K562 (cell line): ENCODE measurements around the gene CCT4. TPM values are rescaled to one million over a fixed set of nuclear protein-coding genes. Genes with fewer than 3 reads are reported as not detected.

Experiments
- ARID4B ChIP-seq: sonication (generic); formaldehyde crosslinking; IDR thresholded peaks from 2 replicates; pipeline ENCODE4 v1.8.0; 2022; ENCODE audit warnings: mild to moderate bottlenecking, missing genetic modification reagents
- ELF1 ChIP-seq: fragments of 200-800 bp; sonication (Bioruptor generic); IDR thresholded peaks from 2 replicates; pipeline ENCODE4 v1.6.1; 2016; ENCODE audit warnings: missing genetic modification characterization, missing compliant biosample characterization
- ESRRA ChIP-seq: fragments of 450-650 bp; IDR thresholded peaks from 2 replicates; pipeline ENCODE4 v1.6.1; 2014; ENCODE audit warnings: low read depth, mild to moderate bottlenecking, moderate library complexity, borderline replicate concordance
- FOXA3 ChIP-seq, 2 experiments: fragments of 450-650 bp in 1 of 2; sonication (generic) in 1 of 2; formaldehyde crosslinking; IDR thresholded peaks in 1 of 2; conservative IDR thresholded peaks in 1 of 2; 2 replicates each; pipeline versions ENCODE4 v1.4.0 to v1.8.0; 2020 to 2022; ENCODE audit warnings: mild to moderate bottlenecking in 2 of 2, missing genetic modification reagents in 1 of 2
- FOXK1 ChIP-seq: sonication (generic); formaldehyde crosslinking; IDR thresholded peaks from 2 replicates; pipeline ENCODE4 v1.8.0; 2022; ENCODE audit warnings: missing genetic modification reagents, mild to moderate bottlenecking, borderline replicate concordance
- HNRNPLL ChIP-seq: fragments of 200-400 bp; formaldehyde crosslinking; IDR thresholded peaks from 2 replicates; pipeline ENCODE4 v1.6.1; 2017; ENCODE audit warnings: low read length, low read depth, mild to moderate bottlenecking; ENCODE audit not compliant: poor library complexity, severe bottlenecking
- KAT2B ChIP-seq: IDR thresholded peaks from one replicate; pipeline ENCODE4 v1.6.1; 2012; ENCODE audit warnings: low read depth, mild to moderate bottlenecking, control low read depth, inconsistent platforms, low read length, moderate library complexity
- NUFIP1 ChIP-seq: fragments of 450-650 bp; IDR thresholded peaks from 2 replicates; pipeline ENCODE4 v1.6.1; 2018; ENCODE audit not compliant: partially characterized antibody
- PHF21A ChIP-seq: fragments of 450-650 bp; IDR thresholded peaks from 2 replicates; pipeline ENCODE4 v1.6.1; 2017; ENCODE audit warnings: low read depth, borderline replicate concordance
- POLR2H ChIP-seq: IDR thresholded peaks from 2 replicates; pipeline ENCODE4 v1.6.1; 2016; ENCODE audit warnings: missing genetic modification characterization, low read depth, mild to moderate bottlenecking, control low read depth, missing compliant biosample characterization, moderate library complexity
- RB1 ChIP-seq: fragments of 450-650 bp; IDR thresholded peaks from 2 replicates; pipeline ENCODE4 v1.6.1; 2017; ENCODE audit warnings: low read depth, mild to moderate bottlenecking
- SAFB ChIP-seq: fragments of 200-400 bp; formaldehyde crosslinking; IDR thresholded peaks from 2 replicates; pipeline ENCODE4 v1.6.1; 2017; ENCODE audit warnings: low read depth, low read length, borderline replicate concordance
- TBL1XR1 ChIP-seq, 2 experiments: IDR thresholded peaks; 2 replicates each; pipeline ENCODE4 v1.6.1; 2012; ENCODE audit warnings: improper control_type of control experiment in 2 of 2, low read length in 2 of 2, mild to moderate bottlenecking in 1 of 2
- TBP ChIP-seq: optimal IDR thresholded peaks from 2 replicates; pipeline ENCODE3; 2011; ENCODE audit warnings: low read depth, low read length, improper control_type of control experiment
- U2AF1 ChIP-seq: fragments of 200-400 bp; formaldehyde crosslinking; optimal IDR thresholded peaks from 2 replicates; pipeline ENCODE3; 2017; ENCODE audit warnings: mild to moderate bottlenecking, low read depth, low read length, moderate library complexity
- YY1 ChIP-seq, 3 experiments: IDR thresholded peaks; 2 replicates each; pipeline ENCODE4 v1.6.1; 2011; ENCODE audit warnings: low read length in 2 of 3, mild to moderate bottlenecking in 2 of 3, moderate library complexity in 2 of 3, borderline replicate concordance in 1 of 3, control low read depth in 1 of 3, low read depth in 1 of 3; ENCODE audit not compliant: insufficient read depth in 3 of 3, insufficient replicate concordance in 2 of 3, control insufficient read depth in 1 of 3, insufficient read length in 1 of 3; ENCODE audit errors: extremely low read depth in 1 of 3
- polyA plus RNA-seq, 8 experiments: library from polyadenylated mRNA; depleted of rRNA in 4 of 8; stranded (reverse) in 5 of 8; unstranded in 3 of 8; fragments of >200 nt; fragmentation: Nextera tagmentation in 2 of 8; fragmentation: Illumina TruSeq in 1 of 8; extraction: Ambion mirVana in 2 of 8; extraction: Trizol in 1 of 8; gene quantifications; 2 replicates each; pipeline versions ENCODE4 v1.2.1 to v1.2.3, GENCODE V29; 2011 to 2014; ENCODE audit warnings: inconsistent platforms in 1 of 8, missing spikeins in 1 of 8
- total RNA-seq, 7 experiments: library from RNA; depleted of rRNA in 6 of 7; stranded (reverse); fragments of >200 nt in 6 of 7; fragmentation: Illumina TruSeq in 2 of 7; extraction: Trizol in 2 of 7; gene quantifications; 2 replicates each; pipeline versions ENCODE4 v1.2.1 to v1.2.3, GENCODE V29; 2011 to 2021; ENCODE audit warnings: low replicate concordance in 1 of 7
- TF ChIP-seq, protein P1 (sequence below): fragments of 250-450 bp; sonication (Bioruptor Pico); IDR thresholded peaks from 2 replicates; pipeline ENCODE4 v1.8.0; 2022; ENCODE audit warnings: inconsistent platforms, mild to moderate bottlenecking, moderate library complexity, borderline replicate concordance
- TF ChIP-seq, protein P2 (sequence below): fragments of 450-650 bp; IDR thresholded peaks from 2 replicates; pipeline ENCODE4 v1.6.1; 2016; ENCODE audit warnings: borderline replicate concordance

Gene CCT4
- total and polyA plus RNA-seq, 9 of the 15 experiments (the other 6 are each of a cell fraction or from before 2014, with no cell fraction given) = 101 to 368 (median 303) TPM

GRCh38 chr2:61888267-61889055, at the start of gene CCT4 (continued):
- TF ChIP-seq FOXK1 = 0 out of 2 replicates have a peak, but pooled peaks have one; percentile 24
- TF ChIP-seq ESRRA = peak; percentile 77
- 0 out of 2 replicates have a peak, but pooled peaks have one; percentile 43 for TF ChIP-seq PHF21A
- TF ChIP-seq TBP = peak; percentile 96
- TF ChIP-seq U2AF1 = peak; percentile 37
- TF ChIP-seq KAT2B = peak; percentile 37
- TF ChIP-seq NUFIP1 = peak; percentile 23
- peak; percentile 97 for TF ChIP-seq RB1
- TF ChIP-seq POLR2H (tag) = peak; percentile 91
- TF ChIP-seq ARID4B (CRISPR knock-in tag) = peak; percentile 88
- TF ChIP-seq SAFB = peak; percentile 58; the same call in 1 of the 2 replicates
- TF ChIP-seq, protein P1, sequence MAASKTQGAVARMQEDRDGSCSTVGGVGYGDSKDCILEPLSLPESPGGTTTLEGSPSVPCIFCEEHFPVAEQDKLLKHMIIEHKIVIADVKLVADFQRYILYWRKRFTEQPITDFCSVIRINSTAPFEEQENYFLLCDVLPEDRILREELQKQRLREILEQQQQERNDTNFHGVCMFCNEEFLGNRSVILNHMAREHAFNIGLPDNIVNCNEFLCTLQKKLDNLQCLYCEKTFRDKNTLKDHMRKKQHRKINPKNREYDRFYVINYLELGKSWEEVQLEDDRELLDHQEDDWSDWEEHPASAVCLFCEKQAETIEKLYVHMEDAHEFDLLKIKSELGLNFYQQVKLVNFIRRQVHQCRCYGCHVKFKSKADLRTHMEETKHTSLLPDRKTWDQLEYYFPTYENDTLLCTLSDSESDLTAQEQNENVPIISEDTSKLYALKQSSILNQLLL (CRISPR knock-in tag) = no peak
- TF ChIP-seq, protein P2, sequence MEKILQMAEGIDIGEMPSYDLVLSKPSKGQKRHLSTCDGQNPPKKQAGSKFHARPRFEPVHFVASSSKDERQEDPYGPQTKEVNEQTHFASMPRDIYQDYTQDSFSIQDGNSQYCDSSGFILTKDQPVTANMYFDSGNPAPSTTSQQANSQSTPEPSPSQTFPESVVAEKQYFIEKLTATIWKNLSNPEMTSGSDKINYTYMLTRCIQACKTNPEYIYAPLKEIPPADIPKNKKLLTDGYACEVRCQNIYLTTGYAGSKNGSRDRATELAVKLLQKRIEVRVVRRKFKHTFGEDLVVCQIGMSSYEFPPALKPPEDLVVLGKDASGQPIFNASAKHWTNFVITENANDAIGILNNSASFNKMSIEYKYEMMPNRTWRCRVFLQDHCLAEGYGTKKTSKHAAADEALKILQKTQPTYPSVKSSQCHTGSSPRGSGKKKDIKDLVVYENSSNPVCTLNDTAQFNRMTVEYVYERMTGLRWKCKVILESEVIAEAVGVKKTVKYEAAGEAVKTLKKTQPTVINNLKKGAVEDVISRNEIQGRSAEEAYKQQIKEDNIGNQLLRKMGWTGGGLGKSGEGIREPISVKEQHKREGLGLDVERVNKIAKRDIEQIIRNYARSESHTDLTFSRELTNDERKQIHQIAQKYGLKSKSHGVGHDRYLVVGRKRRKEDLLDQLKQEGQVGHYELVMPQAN = peak; percentile 88; the same call in 1 of the 2 replicates
- peak; percentile 86 for TF ChIP-seq ELF1 (tag)
- TF ChIP-seq HNRNPLL = peak; percentile 86
- peak in 2 of 3 experiments; percentile 49 to 66 for TF ChIP-seq YY1 (IDR thresholded peaks at IDR 0.05; ENCODE audit: borderline replicate concordance in 1 of 3, control insufficient read depth in 1 of 3, extremely low read depth in 1 of 3, insufficient read depth in 3 of 3, insufficient read length in 1 of 3, insufficient replicate concordance in 2 of 3, low read depth in 1 of 3, low read length in 2 of 3)
- no peak for TF ChIP-seq FOXA3 (CRISPR knock-in tag; conservative IDR thresholded peaks at IDR 0.05 in 1 of 2, IDR thresholded peaks at IDR 0.05 in 1 of 2)
- TF ChIP-seq TBL1XR1 (IDR thresholded peaks at IDR 0.05; ENCODE audit: low read length in 2 of 2) = peak in 1 of 2 experiments; percentile 85; a peak in 2 of 4 replicates
